ENCODE results near the gene CADM2.

Gene CADM2

GRCh38 chr3:84968701-84969235 lies 10.0 kb downstream of the CADM2 start:
- TF ChIP-seq CTCF (conservative IDR thresholded peaks at IDR 0.05) (no peak), ZFX (IDR thresholded peaks at IDR 0.05) (no peak)
- H3K27ac ChIP-seq = no peak overlapping the region

GRCh38 chr3:84974347-84974746 lies 15.6 kb downstream of the CADM2 start:
- TF ChIP-seq ZFX (IDR thresholded peaks at IDR 0.05) = no peak
- peak; percentile 42 for TF ChIP-seq CTCF (conservative IDR thresholded peaks at IDR 0.05)
- no peak overlapping the region for H3K27ac ChIP-seq

- TF ChIP-seq ZFX (IDR thresholded peaks at IDR 0.05) (no peak), CTCF (conservative IDR thresholded peaks at IDR 0.05) (no peak)
Measured at GRCh38 chr3:84977021-84977420, 18.2 kb downstream of the CADM2 start.

GRCh38 chr3:84978843-84979242 lies 20.1 kb downstream of the CADM2 start:
- TF ChIP-seq CTCF (conservative IDR thresholded peaks at IDR 0.05) = no peak
- TF ChIP-seq ZFX (IDR thresholded peaks at IDR 0.05) = no peak
- H3K27ac ChIP-seq = no peak overlapping the region

More at GRCh38 chr3:84977021-84977420, 18.2 kb downstream of the CADM2 start:
- H3K27ac ChIP-seq = no peak overlapping the region

GRCh38 chr3:84980011-84980410 lies 21.2 kb downstream of the CADM2 start:
- TF ChIP-seq ZFX (IDR thresholded peaks at IDR 0.05) (no peak), CTCF (conservative IDR thresholded peaks at IDR 0.05) (no peak)
- no peak overlapping the region for H3K27ac ChIP-seq

- no peak overlapping the region for H3K27ac ChIP-seq
- TF ChIP-seq ZFX (IDR thresholded peaks at IDR 0.05) (no peak), CTCF (conservative IDR thresholded peaks at IDR 0.05) (no peak)
Measured at GRCh38 chr3:84980456-84980855, 21.7 kb downstream of the CADM2 start.

GRCh38 chr3:84983490-84983889 lies 24.7 kb downstream of the CADM2 start:
- no peak overlapping the region for H3K27ac ChIP-seq

More at GRCh38 chr3:84983490-84983889, 24.7 kb downstream of the CADM2 start:
- no peak for TF ChIP-seq CTCF (conservative IDR thresholded peaks at IDR 0.05)
- no peak for TF ChIP-seq ZFX (IDR thresholded peaks at IDR 0.05)
